EH (cell line): ENCODE results near the gene ID2.

Experiments used
- DNase-seq: peaks from one replicate; pipeline ENCODE4 v3.0.0-alpha.2; 2015; ENCODE audit warnings: low read depth

The ID2 gene

GRCh38 chr2:8681786-8682692 lies at the start of gene ID2:
Gene ID2 (plus strand): TSS chr2:8682056. CDS start chr2:8682166, 110 bp downstream.
- DNase-seq: peak; percentile 98

GRCh38 chr2:8632755-8633154 lies 49.1 kb upstream of the ID2 start:
- no peak for DNase-seq

- no peak for DNase-seq
Measured at GRCh38 chr2:8633186-8633734, 48.6 kb upstream of the ID2 start.

- peak; percentile 93 for DNase-seq
Measured at GRCh38 chr2:8633735-8634313, 48.0 kb upstream of the ID2 start.

- DNase-seq: no peak
Measured at GRCh38 chr2:8634466-8635172, 47.2 kb upstream of the ID2 start.

- peak; percentile 11 for DNase-seq
Measured at GRCh38 chr2:8636041-8636491, 45.8 kb upstream of the ID2 start.

- peak; percentile 84 for DNase-seq
Measured at GRCh38 chr2:8636721-8637636, 44.9 kb upstream of the ID2 start.

- DNase-seq: no peak
Measured at GRCh38 chr2:8638327-8638726, 43.5 kb upstream of the ID2 start.

- no peak for DNase-seq
Measured at GRCh38 chr2:8639122-8639635, 42.7 kb upstream of the ID2 start.

- no peak for DNase-seq
Measured at GRCh38 chr2:8640498-8640897, 41.4 kb upstream of the ID2 start.

- no peak for DNase-seq
Measured at GRCh38 chr2:8641301-8641965, 40.4 kb upstream of the ID2 start.

GRCh38 chr2:8642366-8643068 lies 39.3 kb upstream of the ID2 start:
- DNase-seq: no peak

- DNase-seq: no peak
Measured at GRCh38 chr2:8643250-8643995, 38.4 kb upstream of the ID2 start.

- no peak for DNase-seq
Measured at GRCh38 chr2:8643996-8644356, 37.9 kb upstream of the ID2 start.

- no peak for DNase-seq
Measured at GRCh38 chr2:8644605-8645175, 37.2 kb upstream of the ID2 start.

- no peak for DNase-seq
Measured at GRCh38 chr2:8645176-8645831, 36.6 kb upstream of the ID2 start.

GRCh38 chr2:8646731-8647461 lies 35.0 kb upstream of the ID2 start:
- no peak for DNase-seq

GRCh38 chr2:8647462-8647857 lies 34.4 kb upstream of the ID2 start:
- no peak for DNase-seq
